GM20431 (cell line): ENCODE data around the gene FAM20A.

Experiments used
- in situ Hi-C: fragments of 300-500 bp; cut with MseI, MboI; formaldehyde crosslinking; loops from one replicate; pipeline ENCODE4 v1.15.0; 2020; ENCODE audit warnings: low sequenced_read_pairs; ENCODE audit not compliant: unreplicated experiment

The FAM20A gene

GRCh38 chr17:68600931-68601564 is at the start of gene FAM20A:
FAM20A (minus strand) TSS chr17:68601367; CDS start chr17:68600666, 701 bp downstream.
- in situ Hi-C loops: no loop called here

- in situ Hi-C loops: no loop called here
Observed at GRCh38 chr17:68649324-68649723, 48.2 kb upstream of the FAM20A start.

- in situ Hi-C loops: no loop called here
Observed at GRCh38 chr17:68646626-68647526, 45.7 kb upstream of the FAM20A start.

GRCh38 chr17:68642118-68642412 is 40.9 kb upstream of the FAM20A start:
- in situ Hi-C loops: no loop called here

- in situ Hi-C loops: no loop called here
Observed at GRCh38 chr17:68641276-68642117, 40.3 kb upstream of the FAM20A start.

- in situ Hi-C loops: no loop called here
Observed at GRCh38 chr17:68640242-68640989, 39.2 kb upstream of the FAM20A start.

- in situ Hi-C loops: no loop called here
Observed at GRCh38 chr17:68634345-68634876, 33.2 kb upstream of the FAM20A start.

- in situ Hi-C loops: no loop called here
Observed at GRCh38 chr17:68628576-68628957, 27.4 kb upstream of the FAM20A start.

- in situ Hi-C loops: no loop called here
Observed at GRCh38 chr17:68627956-68628575, 26.9 kb upstream of the FAM20A start.

- in situ Hi-C loops: no loop called here
Observed at GRCh38 chr17:68624381-68624780, 23.2 kb upstream of the FAM20A start.

- in situ Hi-C loops: no loop called here
Observed at GRCh38 chr17:68623811-68624210, 22.6 kb upstream of the FAM20A start.

- in situ Hi-C loops: no loop called here
Observed at GRCh38 chr17:68622423-68622822, 21.3 kb upstream of the FAM20A start.

- in situ Hi-C loops: no loop called here
Observed at GRCh38 chr17:68621065-68621464, 19.9 kb upstream of the FAM20A start.

- in situ Hi-C loops: no loop called here
Observed at GRCh38 chr17:68616334-68616733, 15.2 kb upstream of the FAM20A start.

GRCh38 chr17:68614718-68615117 is 13.6 kb upstream of the FAM20A start:
- in situ Hi-C loops: no loop called here

GRCh38 chr17:68613739-68614298 is 12.7 kb upstream of the FAM20A start:
- in situ Hi-C loops: no loop called here

GRCh38 chr17:68612923-68613292 is 11.7 kb upstream of the FAM20A start:
- in situ Hi-C loops: no loop called here

GRCh38 chr17:68612209-68612922 is 11.2 kb upstream of the FAM20A start:
- in situ Hi-C loops: no loop called here
